NCI-H2081 (cell line): ENCODE results near the gene RNF13.
"Not testable (repeated sequence)": the region's sequence is repeated elsewhere in the genome, so short reads cannot be mapped to it uniquely, and the experiment has no call there.

ENCODE experiments used
- DNase-seq, 2 experiments: peaks; one replicate each; lab custom pipeline; 2025; lab: John Stamatoyannopoulos, UW

Gene RNF13

GRCh38 chr3:149843502-149843901 is 30.5 kb downstream of the RNF13 start:
- no peak for DNase-seq

GRCh38 chr3:149844091-149844490 is 31.1 kb downstream of the RNF13 start:
- no peak for DNase-seq

GRCh38 chr3:149845570-149846244 is 32.7 kb downstream of the RNF13 start:
- DNase-seq = no peak

GRCh38 chr3:149848238-149848637 is 35.2 kb downstream of the RNF13 start:
- DNase-seq = no peak

- no peak for DNase-seq
Observed at GRCh38 chr3:149848688-149849087, 35.7 kb downstream of the RNF13 start.

GRCh38 chr3:149850787-149851584 is 38.0 kb downstream of the RNF13 start:
- peak in 1 of 2 experiments; percentile 19 for DNase-seq

GRCh38 chr3:149858911-149859310 is 45.9 kb downstream of the RNF13 start:
- DNase-seq = no peak

GRCh38 chr3:149860881-149861280 is 47.9 kb downstream of the RNF13 start:
- DNase-seq = no peak

- DNase-seq = no peak
Observed at GRCh38 chr3:149867563-149867962, 54.5 kb downstream of the RNF13 start.

- DNase-seq = no peak
Observed at GRCh38 chr3:149871855-149872254, 58.8 kb downstream of the RNF13 start.

GRCh38 chr3:149872589-149872988 is 59.6 kb downstream of the RNF13 start:
- no peak for DNase-seq

- no peak for DNase-seq
Observed at GRCh38 chr3:149877668-149878067, 64.7 kb downstream of the RNF13 start.

- peak; percentile 25 to 69 for DNase-seq
Observed at GRCh38 chr3:149879872-149880271, 66.9 kb downstream of the RNF13 start.

GRCh38 chr3:149881879-149882278 is 68.9 kb downstream of the RNF13 start:
- DNase-seq = no peak

- DNase-seq = no peak
Observed at GRCh38 chr3:149883134-149883533, 70.1 kb downstream of the RNF13 start.

- DNase-seq = not testable (repeated sequence)
Observed at GRCh38 chr3:149883860-149884259, 70.8 kb downstream of the RNF13 start.

GRCh38 chr3:149884848-149885247 is 71.8 kb downstream of the RNF13 start:
- peak in 1 of 2 experiments; percentile 19 for DNase-seq

GRCh38 chr3:149886957-149887356 is 73.9 kb downstream of the RNF13 start:
- no peak for DNase-seq

- no peak for DNase-seq
Observed at GRCh38 chr3:149891621-149892020, 78.6 kb downstream of the RNF13 start.

GRCh38 chr3:149892371-149892770 is 79.4 kb downstream of the RNF13 start:
- DNase-seq = no peak

- DNase-seq = no peak
Observed at GRCh38 chr3:149894205-149894604, 81.2 kb downstream of the RNF13 start.

- DNase-seq = peak in 1 of 2 experiments; percentile 10
Observed at GRCh38 chr3:149895339-149895738, 82.3 kb downstream of the RNF13 start.

- DNase-seq = no peak
Observed at GRCh38 chr3:149895769-149896168, 82.8 kb downstream of the RNF13 start.
